SK-N-SH (cell line): Measurements from ENCODE around the gene NACAD. TPM values are rescaled to one million over a fixed set of nuclear protein-coding genes. Genes with fewer than 3 reads are reported as not detected.

Source experiments
- CTCF ChIA-PET: fragments of 300-600, 350-600 bp; formaldehyde crosslinking; extraction: SDS; loops from one replicate; lab custom pipeline; 2021; lab: Yijun Ruan, JAX
- POLR2A ChIA-PET: fragments of 350-600 bp; sonication (Branson Sonifier 250); formaldehyde crosslinking; extraction: SDS; loops from one replicate; lab custom pipeline; 2020; ENCODE audit warnings: antibody characterized with exemption, inconsistent platforms; lab: Yijun Ruan, JAX
- DNase-seq: peaks from one replicate; pipeline ENCODE4 v3.0.0; 2012
- H2AFZ ChIP-seq: fragments of 200-600 bp; sonication (generic); 2 replicates; pipeline ENCODE4 v1.8.1; 2016; ENCODE audit warnings: antibody characterized with exemption, mild to moderate bottlenecking, low read depth
- H3F3A ChIP-seq: fragments of 200-600 bp; sonication (generic); replicated peaks from 2 replicates; pipeline ENCODE3; 2016; ENCODE audit warnings: antibody characterized with exemption, mild to moderate bottlenecking; ENCODE audit not compliant: insufficient read depth
- H3K27ac ChIP-seq, 2 experiments: fragments of 200-500 bp in 1 of 2; fragments of 200-600 bp in 1 of 2; sonication (Bioruptor generic) in 1 of 2; sonication (generic), shearing (Covaris generic) in 1 of 2; 2 replicates each; pipeline versions ENCODE4 v1.5.1 to v1.6.1; 2014 to 2016; ENCODE audit warnings: low read depth in 2 of 2, inconsistent platforms in 1 of 2, low read length in 1 of 2, mild to moderate bottlenecking in 1 of 2, mixed read lengths in 1 of 2
- H3K27me3 ChIP-seq: fragments of 200-600 bp; sonication (generic), shearing (Covaris generic); 2 replicates; pipeline ENCODE4 v1.6.1; 2016; ENCODE audit warnings: mixed run types; ENCODE audit not compliant: insufficient read depth
- H3K36me3 ChIP-seq, 2 experiments: fragments of 200-500 bp in 1 of 2; fragments of 200-600 bp in 1 of 2; sonication (Bioruptor generic) in 1 of 2; sonication (generic) in 1 of 2; replicated peaks in 1 of 2; 2 replicates each; pipeline versions ENCODE3 to v1.5.1; 2014 to 2016; ENCODE audit warnings: low read length in 1 of 2, mild to moderate bottlenecking in 1 of 2; ENCODE audit not compliant: insufficient read depth in 2 of 2, control insufficient read depth in 1 of 2
- H3K4me1 ChIP-seq, 2 experiments: fragments of 200-500 bp in 1 of 2; fragments of 200-600 bp in 1 of 2; sonication (Bioruptor generic) in 1 of 2; sonication (generic), shearing (Covaris generic) in 1 of 2; 2 replicates each; pipeline versions ENCODE4 v1.5.1 to v1.6.1; 2014 to 2016; ENCODE audit warnings: low read depth in 1 of 2, low read length in 1 of 2, mixed run types in 1 of 2; ENCODE audit not compliant: insufficient read depth in 2 of 2, control insufficient read depth in 1 of 2
- H3K4me2 ChIP-seq: fragments of 200-600 bp; sonication (generic), shearing (Covaris generic); 2 replicates; pipeline ENCODE4 v1.6.1; 2017; ENCODE audit warnings: mixed run types
- H3K4me3 ChIP-seq, 2 experiments: fragments of 200-500 bp in 1 of 2; fragments of 200-600 bp in 1 of 2; sonication (Bioruptor generic) in 1 of 2; sonication (generic), shearing (Covaris generic) in 1 of 2; 2 replicates each; pipeline versions ENCODE4 v1.5.1 to v1.8.1; 2014 to 2016; ENCODE audit warnings: low read depth in 2 of 2, inconsistent platforms in 1 of 2, low read length in 1 of 2, mild to moderate bottlenecking in 1 of 2, mixed read lengths in 1 of 2, moderate library complexity in 1 of 2
- H3K79me2 ChIP-seq: fragments of 200-600 bp; sonication (generic); 2 replicates; pipeline ENCODE4 v1.8.1; 2017; ENCODE audit warnings: mild to moderate bottlenecking; ENCODE audit not compliant: insufficient read depth
- H3K9ac ChIP-seq: fragments of 200-600 bp; sonication (generic); 2 replicates; pipeline ENCODE4 v1.6.1; 2017; ENCODE audit warnings: mixed run types
- H3K9me2 ChIP-seq: fragments of 200-600 bp; sonication (generic); 2 replicates; pipeline ENCODE4 v1.6.1; 2017; ENCODE audit warnings: mixed run types
- H3K9me3 ChIP-seq: fragments of 200-600 bp; sonication (generic); 2 replicates; pipeline ENCODE4 v1.6.1; 2017; ENCODE audit warnings: mixed run types, mild to moderate bottlenecking, moderate library complexity
- H4K20me1 ChIP-seq: fragments of 200-600 bp; sonication (generic); 2 replicates; pipeline ENCODE4 v1.6.1; 2017; ENCODE audit warnings: mild to moderate bottlenecking, mixed run types; ENCODE audit not compliant: insufficient read depth
- EZH2phosphoT487 ChIP-seq: fragments of 200-600 bp; sonication (generic); IDR thresholded peaks from 2 replicates; pipeline ENCODE4 v1.6.1; 2017; ENCODE audit warnings: low read depth, mixed run types, mild to moderate bottlenecking, antibody characterized with exemption, moderate library complexity, borderline replicate concordance
- FOSL2 ChIP-seq: IDR thresholded peaks from 2 replicates; pipeline ENCODE4 v1.4.0; 2012; ENCODE audit warnings: low read depth, mild to moderate bottlenecking, moderate library complexity, borderline replicate concordance
- GATA2 ChIP-seq: sonication (generic); formaldehyde crosslinking; IDR thresholded peaks from 2 replicates; pipeline ENCODE4 v1.5.0; 2020; ENCODE audit warnings: mild to moderate bottlenecking, missing genetic modification reagents
- JUND ChIP-seq: IDR thresholded peaks from 2 replicates; pipeline ENCODE4 v1.4.0; 2012
- MEF2A ChIP-seq: IDR thresholded peaks from 2 replicates; pipeline ENCODE4 v1.4.0; 2012; ENCODE audit warnings: low read depth, borderline replicate concordance
- MXI1 ChIP-seq: IDR thresholded peaks from 2 replicates; pipeline ENCODE4 v1.6.1; 2012; ENCODE audit warnings: mild to moderate bottlenecking, low read depth, low read length, improper control_type of control experiment
- NFIC ChIP-seq: IDR thresholded peaks from 2 replicates; pipeline ENCODE4 v1.4.0; 2012; ENCODE audit warnings: borderline replicate concordance
- NRF1 ChIP-seq: IDR thresholded peaks from 2 replicates; pipeline ENCODE4 v1.6.1; 2012; ENCODE audit warnings: low read depth, mild to moderate bottlenecking, low read length
- SIN3A ChIP-seq: IDR thresholded peaks from 2 replicates; pipeline ENCODE4 v1.6.1; 2012; ENCODE audit warnings: low read depth, mild to moderate bottlenecking, low read length, moderate library complexity, borderline replicate concordance
- SMC3 ChIP-seq: IDR thresholded peaks from 2 replicates; pipeline ENCODE4 v1.6.1; 2012; ENCODE audit warnings: low read depth, low read length, improper control_type of control experiment
- TEAD4 ChIP-seq: IDR thresholded peaks from 2 replicates; pipeline ENCODE4 v1.4.0; 2012; ENCODE audit warnings: mild to moderate bottlenecking, borderline replicate concordance; ENCODE audit not compliant: insufficient read depth
- YY1 ChIP-seq: IDR thresholded peaks from 2 replicates; pipeline ENCODE4 v1.4.0; 2012; ENCODE audit warnings: low read depth, mild to moderate bottlenecking
- WGBS: methylation state at CpG from one replicate; pipeline ENCODE4 v1.1.6; 2017; ENCODE audit warnings: low lambda C conversion rate; 5-methylcytosine and 5-hydroxymethylcytosine counted together
- polyA plus RNA-seq, 3 experiments: library from polyadenylated mRNA; depleted of rRNA; stranded (reverse); fragments of >200 nt; gene quantifications; 2 replicates each; pipeline ENCODE4 v1.2.3, GENCODE V29; 2012
- TF ChIP-seq, protein P1 (sequence below): IDR thresholded peaks from 2 replicates; pipeline ENCODE4 v1.6.1; 2012; ENCODE audit warnings: mild to moderate bottlenecking, low read depth, low read length, moderate library complexity
- TF ChIP-seq, protein P2 (sequence below): fragments of 150-350 bp; IDR thresholded peaks from 2 replicates; pipeline ENCODE4 v1.6.1; 2016; ENCODE audit warnings: mild to moderate bottlenecking, low read depth, low read length
- TF ChIP-seq, protein P3 (sequence below): fragments of 150-350 bp; IDR thresholded peaks from 2 replicates; pipeline ENCODE4 v1.6.1; 2017; ENCODE audit warnings: antibody characterized with exemption, low read length, low read depth, borderline replicate concordance
- TF ChIP-seq, protein P4 (sequence below): IDR thresholded peaks from 2 replicates; pipeline ENCODE4 v1.4.0; 2012; ENCODE audit warnings: low read depth
- TF ChIP-seq, protein P5 (sequence below): fragments of 200-600 bp; sonication (generic); IDR thresholded peaks from 2 replicates; pipeline ENCODE4 v1.6.1; 2017; ENCODE audit warnings: antibody characterized with exemption, mild to moderate bottlenecking, moderate library complexity

The NACAD gene
- polyA plus RNA-seq, 1 of the 3 experiments (the other 2 are of a cell fraction), result 2.8 TPM

DNA sequence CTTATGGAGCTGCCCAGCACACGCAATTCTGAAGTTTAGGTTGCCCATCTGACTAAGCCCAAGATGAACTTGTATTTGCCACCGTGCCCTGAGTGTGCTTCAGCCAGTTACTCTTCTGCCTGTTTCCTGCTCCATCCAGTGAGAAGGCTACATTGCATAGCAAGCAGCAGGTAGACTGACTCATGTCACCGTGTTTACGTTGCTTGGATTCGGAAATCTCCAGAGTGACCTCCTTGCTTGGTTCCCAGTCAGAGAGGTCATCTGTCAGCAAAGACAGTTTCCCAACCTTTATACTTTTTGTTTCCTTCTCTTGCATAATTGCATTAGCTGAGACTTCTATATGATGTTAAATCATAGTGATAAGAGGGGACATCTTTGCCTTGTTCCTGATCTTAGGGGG, 30.9 kb downstream of the NACAD start:
- peaks cover 76% of the 10 kb centered on the region for H3K79me2 ChIP-seq

More for the DNA sequence above, 30.9 kb downstream of the NACAD start:
- H3K27ac ChIP-seq, result no peak overlapping the region
- H3K36me3 ChIP-seq, result peaks cover 4% of the 10 kb centered on the region in 2 experiments
- no peak for TF ChIP-seq NRF1
- no peak for TF ChIP-seq EZH2phosphoT487
- no peak for TF ChIP-seq MXI1
- TF ChIP-seq, protein P1, sequence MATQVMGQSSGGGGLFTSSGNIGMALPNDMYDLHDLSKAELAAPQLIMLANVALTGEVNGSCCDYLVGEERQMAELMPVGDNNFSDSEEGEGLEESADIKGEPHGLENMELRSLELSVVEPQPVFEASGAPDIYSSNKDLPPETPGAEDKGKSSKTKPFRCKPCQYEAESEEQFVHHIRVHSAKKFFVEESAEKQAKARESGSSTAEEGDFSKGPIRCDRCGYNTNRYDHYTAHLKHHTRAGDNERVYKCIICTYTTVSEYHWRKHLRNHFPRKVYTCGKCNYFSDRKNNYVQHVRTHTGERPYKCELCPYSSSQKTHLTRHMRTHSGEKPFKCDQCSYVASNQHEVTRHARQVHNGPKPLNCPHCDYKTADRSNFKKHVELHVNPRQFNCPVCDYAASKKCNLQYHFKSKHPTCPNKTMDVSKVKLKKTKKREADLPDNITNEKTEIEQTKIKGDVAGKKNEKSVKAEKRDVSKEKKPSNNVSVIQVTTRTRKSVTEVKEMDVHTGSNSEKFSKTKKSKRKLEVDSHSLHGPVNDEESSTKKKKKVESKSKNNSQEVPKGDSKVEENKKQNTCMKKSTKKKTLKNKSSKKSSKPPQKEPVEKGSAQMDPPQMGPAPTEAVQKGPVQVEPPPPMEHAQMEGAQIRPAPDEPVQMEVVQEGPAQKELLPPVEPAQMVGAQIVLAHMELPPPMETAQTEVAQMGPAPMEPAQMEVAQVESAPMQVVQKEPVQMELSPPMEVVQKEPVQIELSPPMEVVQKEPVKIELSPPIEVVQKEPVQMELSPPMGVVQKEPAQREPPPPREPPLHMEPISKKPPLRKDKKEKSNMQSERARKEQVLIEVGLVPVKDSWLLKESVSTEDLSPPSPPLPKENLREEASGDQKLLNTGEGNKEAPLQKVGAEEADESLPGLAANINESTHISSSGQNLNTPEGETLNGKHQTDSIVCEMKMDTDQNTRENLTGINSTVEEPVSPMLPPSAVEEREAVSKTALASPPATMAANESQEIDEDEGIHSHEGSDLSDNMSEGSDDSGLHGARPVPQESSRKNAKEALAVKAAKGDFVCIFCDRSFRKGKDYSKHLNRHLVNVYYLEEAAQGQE, result no peak
- TF ChIP-seq JUND, result no peak
- TF ChIP-seq YY1, result no peak
- TF ChIP-seq NFIC, result no peak
- TF ChIP-seq TEAD4, result no peak
- TF ChIP-seq, protein P2, sequence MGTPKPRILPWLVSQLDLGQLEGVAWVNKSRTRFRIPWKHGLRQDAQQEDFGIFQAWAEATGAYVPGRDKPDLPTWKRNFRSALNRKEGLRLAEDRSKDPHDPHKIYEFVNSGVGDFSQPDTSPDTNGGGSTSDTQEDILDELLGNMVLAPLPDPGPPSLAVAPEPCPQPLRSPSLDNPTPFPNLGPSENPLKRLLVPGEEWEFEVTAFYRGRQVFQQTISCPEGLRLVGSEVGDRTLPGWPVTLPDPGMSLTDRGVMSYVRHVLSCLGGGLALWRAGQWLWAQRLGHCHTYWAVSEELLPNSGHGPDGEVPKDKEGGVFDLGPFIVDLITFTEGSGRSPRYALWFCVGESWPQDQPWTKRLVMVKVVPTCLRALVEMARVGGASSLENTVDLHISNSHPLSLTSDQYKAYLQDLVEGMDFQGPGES, result no peak
- no peak for TF ChIP-seq SMC3
- no peak for TF ChIP-seq SIN3A
- no peak for TF ChIP-seq FOSL2
- TF ChIP-seq GATA2 (CRISPR knock-in tag), result no peak
- no peak for TF ChIP-seq MEF2A
- TF ChIP-seq, protein P3, sequence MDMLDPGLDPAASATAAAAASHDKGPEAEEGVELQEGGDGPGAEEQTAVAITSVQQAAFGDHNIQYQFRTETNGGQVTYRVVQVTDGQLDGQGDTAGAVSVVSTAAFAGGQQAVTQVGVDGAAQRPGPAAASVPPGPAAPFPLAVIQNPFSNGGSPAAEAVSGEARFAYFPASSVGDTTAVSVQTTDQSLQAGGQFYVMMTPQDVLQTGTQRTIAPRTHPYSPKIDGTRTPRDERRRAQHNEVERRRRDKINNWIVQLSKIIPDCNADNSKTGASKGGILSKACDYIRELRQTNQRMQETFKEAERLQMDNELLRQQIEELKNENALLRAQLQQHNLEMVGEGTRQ, result no peak
- TF ChIP-seq, protein P4, sequence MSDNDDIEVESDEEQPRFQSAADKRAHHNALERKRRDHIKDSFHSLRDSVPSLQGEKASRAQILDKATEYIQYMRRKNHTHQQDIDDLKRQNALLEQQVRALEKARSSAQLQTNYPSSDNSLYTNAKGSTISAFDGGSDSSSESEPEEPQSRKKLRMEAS, result no peak
- TF ChIP-seq, protein P5, sequence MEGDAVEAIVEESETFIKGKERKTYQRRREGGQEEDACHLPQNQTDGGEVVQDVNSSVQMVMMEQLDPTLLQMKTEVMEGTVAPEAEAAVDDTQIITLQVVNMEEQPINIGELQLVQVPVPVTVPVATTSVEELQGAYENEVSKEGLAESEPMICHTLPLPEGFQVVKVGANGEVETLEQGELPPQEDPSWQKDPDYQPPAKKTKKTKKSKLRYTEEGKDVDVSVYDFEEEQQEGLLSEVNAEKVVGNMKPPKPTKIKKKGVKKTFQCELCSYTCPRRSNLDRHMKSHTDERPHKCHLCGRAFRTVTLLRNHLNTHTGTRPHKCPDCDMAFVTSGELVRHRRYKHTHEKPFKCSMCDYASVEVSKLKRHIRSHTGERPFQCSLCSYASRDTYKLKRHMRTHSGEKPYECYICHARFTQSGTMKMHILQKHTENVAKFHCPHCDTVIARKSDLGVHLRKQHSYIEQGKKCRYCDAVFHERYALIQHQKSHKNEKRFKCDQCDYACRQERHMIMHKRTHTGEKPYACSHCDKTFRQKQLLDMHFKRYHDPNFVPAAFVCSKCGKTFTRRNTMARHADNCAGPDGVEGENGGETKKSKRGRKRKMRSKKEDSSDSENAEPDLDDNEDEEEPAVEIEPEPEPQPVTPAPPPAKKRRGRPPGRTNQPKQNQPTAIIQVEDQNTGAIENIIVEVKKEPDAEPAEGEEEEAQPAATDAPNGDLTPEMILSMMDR, result no peak
- ChIA-PET POLR2A (no interaction called here), CTCF (no interaction called here)
- 99% methylated on average over 5 of the region's 5 CpGs for WGBS
- no peaks in the 10 kb centered on the region for H3K9me3 ChIP-seq
- no peak for DNase-seq
- no peak overlapping the region for H3K9ac ChIP-seq
- no peak overlapping the region for H3K4me3 ChIP-seq
- H3K4me2 ChIP-seq, result no peak overlapping the region
- peaks cover 0 to 2% of the 10 kb centered on the region in 2 experiments; a peak in 1 of 4 replicates for H3K4me1 ChIP-seq
- no peaks in the 10 kb centered on the region for H3K27me3 ChIP-seq
- peaks cover 26% of the 10 kb centered on the region for H4K20me1 ChIP-seq
- no peaks in the 10 kb centered on the region for H3K9me2 ChIP-seq
- H3F3A ChIP-seq, result no peaks in the 10 kb centered on the region
- H2AFZ ChIP-seq, result no peak overlapping the region
